ENCODE measurements around the gene MYH14.

DNA sequence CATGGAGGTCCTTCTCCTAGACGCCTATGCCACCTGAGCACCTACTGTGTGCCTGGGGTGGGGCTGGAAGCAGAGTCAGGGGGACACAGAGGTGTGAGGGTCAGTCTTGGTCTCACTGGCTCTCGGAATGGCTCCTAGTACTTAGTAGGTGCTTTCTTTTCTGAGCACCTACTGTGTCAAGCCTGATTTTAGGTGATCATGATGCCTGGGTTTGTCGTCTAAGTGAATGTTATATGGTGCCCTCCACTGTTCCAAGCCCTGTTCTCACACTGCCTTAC is 20.0 kb downstream of the MYH14 start:
- TF ChIP-seq, protein P1, sequence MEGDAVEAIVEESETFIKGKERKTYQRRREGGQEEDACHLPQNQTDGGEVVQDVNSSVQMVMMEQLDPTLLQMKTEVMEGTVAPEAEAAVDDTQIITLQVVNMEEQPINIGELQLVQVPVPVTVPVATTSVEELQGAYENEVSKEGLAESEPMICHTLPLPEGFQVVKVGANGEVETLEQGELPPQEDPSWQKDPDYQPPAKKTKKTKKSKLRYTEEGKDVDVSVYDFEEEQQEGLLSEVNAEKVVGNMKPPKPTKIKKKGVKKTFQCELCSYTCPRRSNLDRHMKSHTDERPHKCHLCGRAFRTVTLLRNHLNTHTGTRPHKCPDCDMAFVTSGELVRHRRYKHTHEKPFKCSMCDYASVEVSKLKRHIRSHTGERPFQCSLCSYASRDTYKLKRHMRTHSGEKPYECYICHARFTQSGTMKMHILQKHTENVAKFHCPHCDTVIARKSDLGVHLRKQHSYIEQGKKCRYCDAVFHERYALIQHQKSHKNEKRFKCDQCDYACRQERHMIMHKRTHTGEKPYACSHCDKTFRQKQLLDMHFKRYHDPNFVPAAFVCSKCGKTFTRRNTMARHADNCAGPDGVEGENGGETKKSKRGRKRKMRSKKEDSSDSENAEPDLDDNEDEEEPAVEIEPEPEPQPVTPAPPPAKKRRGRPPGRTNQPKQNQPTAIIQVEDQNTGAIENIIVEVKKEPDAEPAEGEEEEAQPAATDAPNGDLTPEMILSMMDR (IDR thresholded peaks at IDR 0.05; ENCODE audit: control extremely low read depth in 1 of 3, insufficient read depth in 1 of 3, low read depth in 1 of 3, low read length in 3 of 3), result no peak
- no peak for TF ChIP-seq NRF1 (IDR thresholded peaks at IDR 0.05; ENCODE audit: low read depth, low read length)
- TF ChIP-seq POLR2AphosphoS5 (IDR thresholded peaks at IDR 0.05; ENCODE audit: low read depth, low read length), result no peak
- no peak for TF ChIP-seq ZNF274 (IDR thresholded peaks at IDR 0.05; ENCODE audit: borderline replicate concordance, extremely low read depth, low read length)
- TF ChIP-seq CEBPB (IDR thresholded peaks at IDR 0.05; ENCODE audit: low read depth, low read length), result no peak
